GM12892 (cell line): ENCODE results near the gene PCDH15.

Experiments
- POLR2A ChIP-seq: IDR thresholded peaks from 2 replicates; pipeline ENCODE4 v1.6.1; 2011; ENCODE audit warnings: low read depth, low read length, control low read depth
- POLR2AphosphoS5 ChIP-seq: IDR thresholded peaks from 2 replicates; pipeline ENCODE4 v1.6.1; 2011; ENCODE audit warnings: low read depth, low read length, control low read depth
- TAF1 ChIP-seq: IDR thresholded peaks from 2 replicates; pipeline ENCODE4 v1.6.1; 2011; ENCODE audit warnings: low read depth, mild to moderate bottlenecking, control low read depth, low read length, borderline replicate concordance

- TF ChIP-seq POLR2A (no peak), POLR2AphosphoS5 (no peak), TAF1 (no peak)
These were observed 482.6 kb downstream of the PCDH15 start for GRCh38 chr10:54318470-54318869.
